WTC11 (cell line): ENCODE results near the gene MED26. TPM values are rescaled to one million over a fixed set of nuclear protein-coding genes. Genes with fewer than 3 reads are reported as not detected.
A peak's percentile ranks its signal among the peaks of the same experiment; 100 is the strongest.

ENCODE experiments used
- ATAC-seq: fragments of 200-7000 bp; cut with Tn5 transposase; 2 replicates; pipeline ENCODE4 v1.10.0; 2021; ENCODE audit warnings: mild to moderate bottlenecking, moderate library complexity
- CTCF ChIA-PET: fragments of 300-600 bp; sonication (Branson Sonifier 250); formaldehyde crosslinking; loops from one replicate; lab custom pipeline; 2021; ENCODE audit warnings: antibody characterized with exemption; lab: Charles Lee
- POLR2A ChIA-PET: fragments of 350-600 bp; sonication (Branson Sonifier 250); formaldehyde crosslinking; loops from one replicate; lab custom pipeline; 2021; ENCODE audit warnings: antibody characterized with exemption; lab: Charles Lee
- DNase-seq: peaks from one replicate; pipeline ENCODE4 v3.0.0; 2021; ENCODE audit warnings: low spot score
- H3K27ac Mint-ChIP-seq: 2 replicates; pipeline ENCODE4 v1.8.0; 2021; ENCODE audit warnings: mixed read lengths
- H3K27me3 Mint-ChIP-seq: 2 replicates; pipeline ENCODE4 v1.8.0; 2021; ENCODE audit warnings: low read depth, mild to moderate bottlenecking, moderate library complexity, mixed read lengths
- H3K36me3 Mint-ChIP-seq: 2 replicates; pipeline ENCODE4 v1.8.0; 2021; ENCODE audit warnings: mixed read lengths
- H3K4me1 Mint-ChIP-seq: 2 replicates; pipeline ENCODE4 v1.8.0; 2022; ENCODE audit warnings: mixed read lengths
- H3K4me3 Mint-ChIP-seq: 2 replicates; pipeline ENCODE4 v1.8.0; 2021; ENCODE audit warnings: mild to moderate bottlenecking, moderate library complexity, mixed read lengths
- H3K9me3 Mint-ChIP-seq: 2 replicates; pipeline ENCODE4 v1.8.0; 2021; ENCODE audit warnings: mixed read lengths
- CDX4 ChIP-seq: fragments of 250-450 bp; sonication (Bioruptor Pico); IDR thresholded peaks from 2 replicates; pipeline ENCODE4 v1.9.0; 2021; ENCODE audit warnings: moderate library complexity, mild to moderate bottlenecking, inconsistent platforms, borderline replicate concordance
- CREB1 ChIP-seq: sonication (generic); formaldehyde crosslinking; IDR thresholded peaks from 2 replicates; pipeline ENCODE4 v1.8.0; 2023; ENCODE audit warnings: mild to moderate bottlenecking, missing genetic modification reagents
- E2F1 ChIP-seq: sonication (generic); formaldehyde crosslinking; IDR thresholded peaks from 2 replicates; pipeline ENCODE4 v1.8.0; 2022; ENCODE audit warnings: mild to moderate bottlenecking, missing genetic modification reagents
- E2F5 ChIP-seq: sonication (generic); formaldehyde crosslinking; IDR thresholded peaks from 2 replicates; pipeline ENCODE4 v1.8.1; 2022; ENCODE audit warnings: mild to moderate bottlenecking, moderate library complexity, missing genetic modification reagents
- GABPB1 ChIP-seq: sonication (generic); formaldehyde crosslinking; IDR thresholded peaks from 2 replicates; pipeline ENCODE4 v1.8.1; 2023; ENCODE audit warnings: mild to moderate bottlenecking, missing genetic modification reagents
- HMGA2 ChIP-seq: fragments of 250-450 bp; sonication (Bioruptor Pico); IDR thresholded peaks from 2 replicates; pipeline ENCODE4 v1.4.0; 2021; ENCODE audit warnings: mild to moderate bottlenecking, moderate library complexity
- NR1H2 ChIP-seq: sonication (generic); formaldehyde crosslinking; IDR thresholded peaks from 2 replicates; pipeline ENCODE4 v1.9.0; 2021; ENCODE audit warnings: mild to moderate bottlenecking, moderate library complexity, missing genetic modification reagents
- SOX15 ChIP-seq: fragments of 250-450 bp; sonication (Bioruptor Pico); IDR thresholded peaks from 2 replicates; pipeline ENCODE4 v1.9.0; 2021; ENCODE audit warnings: mild to moderate bottlenecking
- SP1 ChIP-seq: sonication (generic); formaldehyde crosslinking; conservative IDR thresholded peaks from 2 replicates; pipeline ENCODE4 v1.8.1; 2022; ENCODE audit warnings: missing genetic modification reagents
- TEAD1 ChIP-seq: sonication (generic); formaldehyde crosslinking; IDR thresholded peaks from 2 replicates; pipeline ENCODE4 v1.8.0; 2022; ENCODE audit warnings: mild to moderate bottlenecking, missing genetic modification reagents
- USF1 ChIP-seq: sonication (generic); formaldehyde crosslinking; IDR thresholded peaks from 2 replicates; pipeline ENCODE4 v1.8.0; 2022; ENCODE audit warnings: mild to moderate bottlenecking, missing genetic modification reagents
- ZNF219 ChIP-seq: sonication (generic); formaldehyde crosslinking; IDR thresholded peaks from 2 replicates; pipeline ENCODE4 v1.8.0; 2023; ENCODE audit warnings: missing genetic modification reagents, mild to moderate bottlenecking, borderline replicate concordance
- ZNF317 ChIP-seq: sonication (generic); formaldehyde crosslinking; IDR thresholded peaks from 2 replicates; pipeline ENCODE4 v1.8.1; 2023; ENCODE audit warnings: low read depth, mild to moderate bottlenecking, moderate library complexity, missing genetic modification reagents, borderline replicate concordance
- total RNA-seq: library from RNA; stranded (reverse); gene quantifications from 3 replicates; pipeline ENCODE4 v1.2.3, GENCODE V29; 2021
- TF ChIP-seq, protein P1 (sequence below): fragments of 250-450 bp; sonication (Bioruptor Pico); IDR thresholded peaks from 2 replicates; pipeline ENCODE4 v1.9.0; 2021; ENCODE audit warnings: mild to moderate bottlenecking
- TF ChIP-seq, protein P2 (sequence below): sonication (generic); formaldehyde crosslinking; IDR thresholded peaks from 2 replicates; pipeline ENCODE4 v1.8.0; 2023; ENCODE audit warnings: missing genetic modification reagents
- TF ChIP-seq, protein P3 (sequence below): sonication (generic); formaldehyde crosslinking; IDR thresholded peaks from 2 replicates; pipeline ENCODE4 v1.8.1; 2023; ENCODE audit warnings: mild to moderate bottlenecking, missing genetic modification reagents

MED26 gene
- total RNA-seq, 1 experiment from 2014 or later = 14.2 TPM

DNA sequence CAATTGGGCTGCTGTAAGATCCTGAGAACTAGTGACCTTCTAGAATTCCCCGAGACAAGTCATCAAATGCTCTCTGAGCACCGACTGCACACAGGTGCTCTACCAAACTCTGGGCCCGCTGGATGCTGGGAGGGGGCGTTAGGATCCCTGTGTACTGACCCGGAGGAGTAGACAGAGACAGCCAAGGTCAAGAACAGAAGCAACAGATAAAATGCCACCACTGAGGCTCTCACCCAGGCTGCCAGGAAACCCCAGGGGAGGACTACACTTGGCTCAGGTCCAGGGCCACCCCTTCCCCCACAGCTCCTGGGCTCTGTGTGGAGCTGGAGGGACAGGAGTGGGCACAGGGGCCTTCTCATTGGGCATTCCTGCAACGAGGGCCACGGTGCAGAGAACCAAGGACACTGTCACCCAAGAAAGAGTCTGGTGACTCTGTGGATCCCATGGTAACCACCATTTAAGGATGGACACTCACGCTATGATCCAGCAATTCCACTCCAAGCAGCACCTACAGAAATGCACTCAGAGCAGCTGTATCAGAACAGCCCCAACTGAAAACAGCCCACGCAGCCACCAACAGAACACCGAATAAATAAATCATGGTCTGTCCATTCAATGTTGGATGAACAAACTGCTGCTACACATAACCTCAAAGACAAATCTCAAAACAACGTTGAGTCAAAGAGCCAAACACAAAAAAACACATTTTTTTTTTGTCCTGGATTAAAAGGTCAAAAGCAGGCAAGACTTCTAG is 39.0 kb downstream of the MED26 start:
- Mint-ChIP-seq H3K27me3 (no peaks in the 10 kb centered on the region), H3K4me3 (no peak overlapping the region), H3K9me3 (no peaks in the 10 kb centered on the region), H3K36me3 (no peaks in the 10 kb centered on the region), H3K4me1 (peaks cover 69% of the 10 kb centered on the region), H3K27ac (peak overlapping the region; percentile 79; the same call in 1 of the 2 replicates)
- TF ChIP-seq, protein P1, sequence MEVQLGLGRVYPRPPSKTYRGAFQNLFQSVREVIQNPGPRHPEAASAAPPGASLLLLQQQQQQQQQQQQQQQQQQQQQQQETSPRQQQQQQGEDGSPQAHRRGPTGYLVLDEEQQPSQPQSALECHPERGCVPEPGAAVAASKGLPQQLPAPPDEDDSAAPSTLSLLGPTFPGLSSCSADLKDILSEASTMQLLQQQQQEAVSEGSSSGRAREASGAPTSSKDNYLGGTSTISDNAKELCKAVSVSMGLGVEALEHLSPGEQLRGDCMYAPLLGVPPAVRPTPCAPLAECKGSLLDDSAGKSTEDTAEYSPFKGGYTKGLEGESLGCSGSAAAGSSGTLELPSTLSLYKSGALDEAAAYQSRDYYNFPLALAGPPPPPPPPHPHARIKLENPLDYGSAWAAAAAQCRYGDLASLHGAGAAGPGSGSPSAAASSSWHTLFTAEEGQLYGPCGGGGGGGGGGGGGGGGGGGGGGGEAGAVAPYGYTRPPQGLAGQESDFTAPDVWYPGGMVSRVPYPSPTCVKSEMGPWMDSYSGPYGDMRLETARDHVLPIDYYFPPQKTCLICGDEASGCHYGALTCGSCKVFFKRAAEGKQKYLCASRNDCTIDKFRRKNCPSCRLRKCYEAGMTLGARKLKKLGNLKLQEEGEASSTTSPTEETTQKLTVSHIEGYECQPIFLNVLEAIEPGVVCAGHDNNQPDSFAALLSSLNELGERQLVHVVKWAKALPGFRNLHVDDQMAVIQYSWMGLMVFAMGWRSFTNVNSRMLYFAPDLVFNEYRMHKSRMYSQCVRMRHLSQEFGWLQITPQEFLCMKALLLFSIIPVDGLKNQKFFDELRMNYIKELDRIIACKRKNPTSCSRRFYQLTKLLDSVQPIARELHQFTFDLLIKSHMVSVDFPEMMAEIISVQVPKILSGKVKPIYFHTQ = no peak
- TF ChIP-seq, protein P2, sequence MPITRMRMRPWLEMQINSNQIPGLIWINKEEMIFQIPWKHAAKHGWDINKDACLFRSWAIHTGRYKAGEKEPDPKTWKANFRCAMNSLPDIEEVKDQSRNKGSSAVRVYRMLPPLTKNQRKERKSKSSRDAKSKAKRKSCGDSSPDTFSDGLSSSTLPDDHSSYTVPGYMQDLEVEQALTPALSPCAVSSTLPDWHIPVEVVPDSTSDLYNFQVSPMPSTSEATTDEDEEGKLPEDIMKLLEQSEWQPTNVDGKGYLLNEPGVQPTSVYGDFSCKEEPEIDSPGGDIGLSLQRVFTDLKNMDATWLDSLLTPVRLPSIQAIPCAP = no peak
- TF ChIP-seq CDX4 (CRISPR knock-in tag) = no peak
- no peak for TF ChIP-seq CREB1 (CRISPR knock-in tag)
- TF ChIP-seq SP1 (CRISPR knock-in tag) = no peak
- TF ChIP-seq E2F1 (CRISPR knock-in tag) = no peak
- TF ChIP-seq ZNF317 (CRISPR knock-in tag) = no peak
- no peak for TF ChIP-seq HMGA2 (CRISPR knock-in tag)
- no peak for TF ChIP-seq NR1H2
- TF ChIP-seq, protein P3, sequence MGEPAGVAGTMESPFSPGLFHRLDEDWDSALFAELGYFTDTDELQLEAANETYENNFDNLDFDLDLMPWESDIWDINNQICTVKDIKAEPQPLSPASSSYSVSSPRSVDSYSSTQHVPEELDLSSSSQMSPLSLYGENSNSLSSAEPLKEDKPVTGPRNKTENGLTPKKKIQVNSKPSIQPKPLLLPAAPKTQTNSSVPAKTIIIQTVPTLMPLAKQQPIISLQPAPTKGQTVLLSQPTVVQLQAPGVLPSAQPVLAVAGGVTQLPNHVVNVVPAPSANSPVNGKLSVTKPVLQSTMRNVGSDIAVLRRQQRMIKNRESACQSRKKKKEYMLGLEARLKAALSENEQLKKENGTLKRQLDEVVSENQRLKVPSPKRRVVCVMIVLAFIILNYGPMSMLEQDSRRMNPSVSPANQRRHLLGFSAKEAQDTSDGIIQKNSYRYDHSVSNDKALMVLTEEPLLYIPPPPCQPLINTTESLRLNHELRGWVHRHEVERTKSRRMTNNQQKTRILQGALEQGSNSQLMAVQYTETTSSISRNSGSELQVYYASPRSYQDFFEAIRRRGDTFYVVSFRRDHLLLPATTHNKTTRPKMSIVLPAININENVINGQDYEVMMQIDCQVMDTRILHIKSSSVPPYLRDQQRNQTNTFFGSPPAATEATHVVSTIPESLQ (CRISPR knock-in tag) = no peak
- TF ChIP-seq ZNF219 (CRISPR knock-in tag) = no peak
- no peak for TF ChIP-seq TEAD1 (CRISPR knock-in tag)
- no peak for TF ChIP-seq GABPB1 (CRISPR knock-in tag)
- TF ChIP-seq E2F5 (CRISPR knock-in tag) = no peak
- TF ChIP-seq SOX15 (CRISPR knock-in tag) = no peak
- no peak for TF ChIP-seq USF1 (CRISPR knock-in tag)
- ChIA-PET CTCF (interaction anchor here (1.4 to 1.6 kb wide), 4 partner anchors 11 to 206 kb away, joined by 3 to 6 read pairs (median 3); no protein-coding TSS in a partner anchor), POLR2A (interaction anchor here (0.8 to 1.5 kb wide), 2 partner anchors 17 to 28 kb away, joined by 3 to 6 read pairs; partner anchors contain the start of gene SLC35E1)
- no peak for ATAC-seq
- no peak for DNase-seq
